Gastrocnemius medialis (tissue), 4 donors: ENCODE results near the gene ADAMTS10. TPM values are rescaled to one million over a fixed set of nuclear protein-coding genes. Genes with fewer than 3 reads are reported as not detected.

Experiments
- ATAC-seq, 2 donors: fragments of 150-250 bp; one replicate each; pipeline ENCODE4 v1.9.1; 2016
- DNase-seq, 2 donors: peaks; one replicate each; pipeline ENCODE4 v3.0.0-alpha.2; 2019
- H3K27ac ChIP-seq, 4 donors: fragments of 200-600 bp; sonication (generic); 1 replicate in 1 of 4; 2 replicates in 3 of 4; pipeline ENCODE4 v1.5.1; 2016 to 2018; ENCODE audit warnings: mild to moderate bottlenecking in 2 of 4, moderate library complexity in 1 of 4
- H3K27me3 ChIP-seq, 3 donors: fragments of 200-600 bp; sonication (generic) in 2 of 3; 1 replicate in 1 of 3; 2 replicates in 2 of 3; pipeline versions ENCODE4 v1.5.1 to v1.6.0; 2016 to 2019; ENCODE audit warnings: mild to moderate bottlenecking in 1 of 3, moderate library complexity in 1 of 3
- H3K36me3 ChIP-seq, 2 donors: fragments of 200-600 bp; sonication (generic) in 1 of 2; one replicate each; pipeline ENCODE4 v1.5.1; 2017 to 2018
- H3K4me1 ChIP-seq, 2 donors: fragments of 200-600 bp; sonication (generic) in 1 of 2; one replicate each; pipeline ENCODE4 v1.5.1; 2016 to 2017; ENCODE audit warnings: mild to moderate bottlenecking in 2 of 2
- H3K4me3 ChIP-seq, 4 donors: fragments of 200-600 bp; sonication (generic) in 3 of 4; 1 replicate in 1 of 4; 2 replicates in 3 of 4; pipeline ENCODE4 v1.5.1; 2016 to 2019; ENCODE audit warnings: mild to moderate bottlenecking in 2 of 4
- H3K9me3 ChIP-seq, 3 donors: fragments of 200-600 bp; sonication (generic) in 2 of 3; 1 replicate in 1 of 3; 2 replicates in 2 of 3; pipeline ENCODE4 v1.5.1; 2016 to 2019
- CTCF ChIP-seq, 5 experiments: fragments of 450-650 bp in 3 of 5; fragments of 200-600 bp in 2 of 5; sonication (generic) in 2 of 5; IDR thresholded peaks in 4 of 5; conservative IDR thresholded peaks in 1 of 5; 1 replicate in 4 of 5; 2 replicates in 1 of 5; pipeline ENCODE4 v1.5.1; 2016 to 2019; ENCODE audit warnings: antibody characterized with exemption in 5 of 5, mild to moderate bottlenecking in 3 of 5, moderate library complexity in 3 of 5
- POLR2A ChIP-seq, 2 donors: fragments of 450-650 bp; IDR thresholded peaks; one replicate each; pipeline ENCODE4 v1.6.1; 2017; ENCODE audit warnings: antibody characterized with exemption in 2 of 2, mild to moderate bottlenecking in 2 of 2, moderate library complexity in 2 of 2
- in situ Hi-C, 4 donors: fragments of 200-750 bp; cut with MboI; loops; one replicate each; pipeline versions ENCODE4 v1.15.0 to v1.8.0; 2017; ENCODE audit warnings: low sequenced_read_pairs in 4 of 4
- intact Hi-C: fragments of 100-400 bp; cut with DNase I; formaldehyde crosslinking; loops from one replicate; pipeline ENCODE4 v1.15.1; 2023; ENCODE audit warnings: low total_unique reads
- total RNA-seq, 4 donors: library from RNA; depleted of rRNA; stranded (reverse); fragments of >200 nt; gene quantifications; one replicate each; pipeline versions ENCODE4 v1.1.0 to v1.2.3, GENCODE V29; 2016

The ADAMTS10 gene
- total RNA-seq, 4 donors from 2014 or later, result 2.2 to 7.7 (median 3.6) TPM

- no peak for TF ChIP-seq CTCF (IDR thresholded peaks at IDR 0.05 in 4 of 5, conservative IDR thresholded peaks at IDR 0.05 in 1 of 5)
- no peak for TF ChIP-seq POLR2A (IDR thresholded peaks at IDR 0.05)
- no peaks in the 10 kb centered on the region for H3K36me3 ChIP-seq
- H3K4me3 ChIP-seq, result no peak overlapping the region
- H3K4me1 ChIP-seq, result no peaks in the 10 kb centered on the region
- DNase-seq, result no peak
- no peak overlapping the region for H3K27ac ChIP-seq
- in situ Hi-C loops (no loop called here), intact Hi-C loops (no loop called here)
- H3K27me3 ChIP-seq, result no peaks in the 10 kb centered on the region
- H3K9me3 ChIP-seq, result no peaks in the 10 kb centered on the region
- ATAC-seq, result no peak
Measured at GRCh38 chr19:8537099-8537498, 73.4 kb downstream of the ADAMTS10 start.

GRCh38 chr19:8536282-8536681 lies 74.2 kb downstream of the ADAMTS10 start:
- H3K9me3 ChIP-seq, result no peaks in the 10 kb centered on the region

GRCh38 chr19:8532225-8532624 lies 78.3 kb downstream of the ADAMTS10 start:
- intact Hi-C loops, result no loop called here
- Histone ChIP-seq H3K9me3 (no peaks in the 10 kb centered on the region), H3K27me3 (peaks cover 0 to 3% (median 0%) of the 10 kb centered on the region in 3 donors), H3K4me1 (no peaks in the 10 kb centered on the region), H3K4me3 (no peak overlapping the region), H3K27ac (no peak overlapping the region), H3K36me3 (no peaks in the 10 kb centered on the region)
- in situ Hi-C loops, result no loop called here
- DNase-seq, result no peak
- ATAC-seq, result no peak
- TF ChIP-seq CTCF (IDR thresholded peaks at IDR 0.05 in 4 of 5, conservative IDR thresholded peaks at IDR 0.05 in 1 of 5) (no peak), POLR2A (IDR thresholded peaks at IDR 0.05) (no peak)

More at GRCh38 chr19:8536282-8536681, 74.2 kb downstream of the ADAMTS10 start:
- Histone ChIP-seq H3K36me3 (no peaks in the 10 kb centered on the region), H3K27me3 (no peaks in the 10 kb centered on the region), H3K4me1 (no peaks in the 10 kb centered on the region), H3K27ac (no peak overlapping the region), H3K4me3 (no peak overlapping the region)
- ATAC-seq, result no peak
- intact Hi-C loops (no loop called here), in situ Hi-C loops (no loop called here)
- DNase-seq, result no peak
- TF ChIP-seq POLR2A (IDR thresholded peaks at IDR 0.05) (no peak), CTCF (IDR thresholded peaks at IDR 0.05 in 4 of 5, conservative IDR thresholded peaks at IDR 0.05 in 1 of 5) (no peak)

- Histone ChIP-seq H3K4me3 (no peak overlapping the region), H3K27me3 (peaks cover 0 to 7% (median 0%) of the 10 kb centered on the region in 3 donors), H3K4me1 (peaks cover 0 to 1% of the 10 kb centered on the region in 2 donors), H3K36me3 (no peaks in the 10 kb centered on the region), H3K9me3 (no peaks in the 10 kb centered on the region), H3K27ac (no peak overlapping the region)
- in situ Hi-C loops (no loop called here), intact Hi-C loops (no loop called here)
- DNase-seq, result no peak
- no peak for ATAC-seq
- TF ChIP-seq CTCF (IDR thresholded peaks at IDR 0.05 in 4 of 5, conservative IDR thresholded peaks at IDR 0.05 in 1 of 5) (no peak), POLR2A (IDR thresholded peaks at IDR 0.05) (no peak)
Measured at GRCh38 chr19:8531470-8531869, 79.0 kb downstream of the ADAMTS10 start.

Other genes starting within 250 kb of the ADAMTS10 start
- gene ANGPTL4, start 246.6 kb downstream of the ADAMTS10 start, total RNA-seq, result 10 to 100 TPM; 19.7 to 91.8 (median 41.9) TPM
- gene RAB11B, start 220.4 kb downstream of the ADAMTS10 start, total RNA-seq, result 10 to 100 TPM; 13.4 to 42.9 (median 31.0) TPM
- 100 to 1,000 TPM; 173 to 183 (median 176) TPM for gene MARCHF2, start 197.4 kb downstream of the ADAMTS10 start, total RNA-seq
- gene HNRNPM, start 165.7 kb downstream of the ADAMTS10 start, total RNA-seq, result 10 to 100 TPM; 42.5 to 74.6 (median 57.8) TPM
- gene PRAM1, start 108.1 kb downstream of the ADAMTS10 start, total RNA-seq, result under 1 TPM in 2 of 4 donors, not detected in 2; 0.16 to 0.27 TPM
- 10 to 100 TPM in 1 of 4 donors, 1 to 10 TPM in 3; 4.7 to 13.3 (median 6.9) TPM for gene ZNF414, start 96.5 kb downstream of the ADAMTS10 start, total RNA-seq
- gene MYO1F, start 33.3 kb downstream of the ADAMTS10 start, total RNA-seq, result 1 to 10 TPM in 3 of 4 donors, under 1 TPM in 1; 0.24 to 4.0 (median 1.8) TPM
- gene NFILZ, start 19.9 kb upstream of the ADAMTS10 start, total RNA-seq, result not detected
- not detected for gene ACTL9, start 88.1 kb upstream of the ADAMTS10 start, total RNA-seq
- not detected for gene OR2Z1, start 110.9 kb upstream of the ADAMTS10 start, total RNA-seq
- 10 to 100 TPM; 14.4 to 24.5 (median 18.6) TPM for gene ZNF558, start 221.6 kb upstream of the ADAMTS10 start, total RNA-seq
- not detected for gene MBD3L1, start 221.7 kb upstream of the ADAMTS10 start, total RNA-seq